ENCODE measurements around the gene NPTXR.

The NPTXR gene

DNA sequence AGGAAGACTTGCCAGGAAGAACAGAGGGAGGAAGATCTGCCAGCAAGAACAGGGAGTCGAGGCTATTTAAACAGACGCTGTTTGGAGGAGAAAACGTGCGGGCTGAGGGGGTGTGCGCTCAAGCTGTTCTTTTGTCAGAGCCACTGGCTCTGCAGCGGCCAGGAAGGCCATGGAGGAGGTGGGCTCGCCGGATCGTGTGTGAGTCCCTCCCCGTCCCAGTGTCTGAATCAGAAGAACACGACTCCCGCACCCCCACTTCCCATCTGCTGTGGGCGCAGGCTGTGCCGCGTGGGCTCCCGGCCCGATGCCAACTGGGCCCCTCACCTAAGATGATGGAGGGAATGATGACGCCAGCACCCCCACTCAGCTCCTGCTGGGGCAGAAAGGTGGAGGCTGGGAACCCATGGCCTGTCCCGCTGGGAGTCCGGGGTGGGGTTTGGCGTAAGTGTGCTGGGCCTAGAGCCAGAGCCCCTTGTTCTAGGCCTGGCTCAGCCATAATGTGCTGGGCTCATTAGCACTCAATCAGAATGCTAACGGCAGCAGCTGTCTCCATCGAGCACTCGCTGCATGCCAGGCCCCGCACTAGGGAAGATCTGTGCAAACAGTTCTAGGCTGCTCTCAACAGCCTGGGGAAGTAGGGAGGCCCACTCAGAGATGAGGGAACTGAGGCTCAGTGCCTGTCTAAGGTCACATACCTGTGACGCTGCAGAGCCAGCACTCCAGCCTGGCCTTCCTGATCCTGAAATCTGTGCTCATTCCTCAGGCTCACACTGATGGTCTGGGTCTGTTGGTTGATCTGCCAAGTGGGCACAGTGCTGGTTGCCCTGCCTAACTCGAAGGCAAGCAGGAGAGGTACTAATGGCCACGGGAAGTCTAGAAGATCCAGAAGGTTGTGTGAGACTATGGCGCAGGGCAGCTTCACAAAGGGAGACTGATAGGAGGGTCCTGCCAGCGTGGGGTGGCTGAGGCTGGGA lies 11.5 kb downstream of the NPTXR start:
- H3K4me3 ChIP-seq (replicated peaks; ENCODE audit: low read depth, low read length): no peak overlapping the region
- no peak for DNase-seq (ENCODE audit: extremely low read depth, low read depth)
- TF ChIP-seq, protein P1, sequence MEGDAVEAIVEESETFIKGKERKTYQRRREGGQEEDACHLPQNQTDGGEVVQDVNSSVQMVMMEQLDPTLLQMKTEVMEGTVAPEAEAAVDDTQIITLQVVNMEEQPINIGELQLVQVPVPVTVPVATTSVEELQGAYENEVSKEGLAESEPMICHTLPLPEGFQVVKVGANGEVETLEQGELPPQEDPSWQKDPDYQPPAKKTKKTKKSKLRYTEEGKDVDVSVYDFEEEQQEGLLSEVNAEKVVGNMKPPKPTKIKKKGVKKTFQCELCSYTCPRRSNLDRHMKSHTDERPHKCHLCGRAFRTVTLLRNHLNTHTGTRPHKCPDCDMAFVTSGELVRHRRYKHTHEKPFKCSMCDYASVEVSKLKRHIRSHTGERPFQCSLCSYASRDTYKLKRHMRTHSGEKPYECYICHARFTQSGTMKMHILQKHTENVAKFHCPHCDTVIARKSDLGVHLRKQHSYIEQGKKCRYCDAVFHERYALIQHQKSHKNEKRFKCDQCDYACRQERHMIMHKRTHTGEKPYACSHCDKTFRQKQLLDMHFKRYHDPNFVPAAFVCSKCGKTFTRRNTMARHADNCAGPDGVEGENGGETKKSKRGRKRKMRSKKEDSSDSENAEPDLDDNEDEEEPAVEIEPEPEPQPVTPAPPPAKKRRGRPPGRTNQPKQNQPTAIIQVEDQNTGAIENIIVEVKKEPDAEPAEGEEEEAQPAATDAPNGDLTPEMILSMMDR (IDR thresholded peaks at IDR 0.05; ENCODE audit: low read depth, low read length, missing control alignments): no peak

DNA sequence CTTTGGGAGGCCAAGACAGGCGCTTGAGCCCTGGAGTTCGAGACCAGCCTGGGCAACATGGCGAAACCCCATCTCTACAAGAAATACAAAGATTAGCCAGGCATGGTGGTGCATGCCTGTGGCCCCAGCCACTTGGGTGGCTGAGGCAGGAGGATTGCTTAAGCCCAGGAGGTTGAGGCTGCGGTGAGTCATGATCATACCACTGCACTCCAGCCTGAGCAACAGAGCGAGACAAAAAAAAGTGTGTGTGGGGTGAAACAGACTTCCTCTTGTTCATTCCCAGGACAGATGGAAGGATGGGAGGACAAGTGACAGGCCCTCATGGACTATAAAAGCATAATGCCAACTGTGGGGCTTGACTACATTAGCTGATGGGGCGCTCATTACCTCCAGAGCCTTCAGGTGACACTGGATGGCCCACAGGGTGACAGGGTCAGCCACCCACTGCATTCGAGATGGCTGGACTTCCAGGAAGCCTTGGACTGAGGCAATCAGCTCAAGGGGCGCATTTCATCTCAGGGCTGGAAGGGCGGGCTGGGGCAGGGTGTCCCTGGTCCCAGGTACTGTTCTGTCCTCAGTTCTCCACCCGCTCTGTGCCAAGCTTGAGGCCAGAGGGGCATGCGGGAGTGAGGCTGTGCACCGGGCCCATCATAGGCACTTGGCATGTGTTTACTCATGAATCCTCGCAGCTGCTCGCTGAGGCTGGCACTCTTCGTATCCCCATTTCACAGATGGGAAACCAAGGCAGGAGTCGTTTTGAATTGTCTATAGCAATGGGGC lies 12.5 kb downstream of the NPTXR start:
- TF ChIP-seq, protein P1 (IDR thresholded peaks at IDR 0.05; ENCODE audit: low read depth, low read length, missing control alignments): no peak
- no peak overlapping the region for H3K4me3 ChIP-seq (replicated peaks; ENCODE audit: low read depth, low read length)
- no peak for DNase-seq (ENCODE audit: extremely low read depth, low read depth)

DNA sequence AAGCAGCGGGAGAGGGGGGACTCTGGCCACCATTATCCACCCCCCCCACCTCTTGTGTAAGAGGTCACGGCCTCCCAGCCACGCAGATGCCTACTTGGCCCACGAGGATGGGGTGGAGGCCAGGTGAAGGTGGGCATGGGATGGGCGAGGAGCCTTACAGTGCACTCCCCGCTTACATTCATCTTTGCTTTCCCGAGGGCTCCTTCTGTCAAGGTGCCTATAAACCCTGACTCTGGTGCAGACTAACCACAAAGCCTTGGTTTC lies 13.1 kb downstream of the NPTXR start:
- DNase-seq (ENCODE audit: extremely low read depth, low read depth): no peak
- no peak overlapping the region for H3K4me3 ChIP-seq (replicated peaks; ENCODE audit: low read depth, low read length)
- TF ChIP-seq, protein P1 (IDR thresholded peaks at IDR 0.05; ENCODE audit: low read depth, low read length, missing control alignments): no peak

DNA sequence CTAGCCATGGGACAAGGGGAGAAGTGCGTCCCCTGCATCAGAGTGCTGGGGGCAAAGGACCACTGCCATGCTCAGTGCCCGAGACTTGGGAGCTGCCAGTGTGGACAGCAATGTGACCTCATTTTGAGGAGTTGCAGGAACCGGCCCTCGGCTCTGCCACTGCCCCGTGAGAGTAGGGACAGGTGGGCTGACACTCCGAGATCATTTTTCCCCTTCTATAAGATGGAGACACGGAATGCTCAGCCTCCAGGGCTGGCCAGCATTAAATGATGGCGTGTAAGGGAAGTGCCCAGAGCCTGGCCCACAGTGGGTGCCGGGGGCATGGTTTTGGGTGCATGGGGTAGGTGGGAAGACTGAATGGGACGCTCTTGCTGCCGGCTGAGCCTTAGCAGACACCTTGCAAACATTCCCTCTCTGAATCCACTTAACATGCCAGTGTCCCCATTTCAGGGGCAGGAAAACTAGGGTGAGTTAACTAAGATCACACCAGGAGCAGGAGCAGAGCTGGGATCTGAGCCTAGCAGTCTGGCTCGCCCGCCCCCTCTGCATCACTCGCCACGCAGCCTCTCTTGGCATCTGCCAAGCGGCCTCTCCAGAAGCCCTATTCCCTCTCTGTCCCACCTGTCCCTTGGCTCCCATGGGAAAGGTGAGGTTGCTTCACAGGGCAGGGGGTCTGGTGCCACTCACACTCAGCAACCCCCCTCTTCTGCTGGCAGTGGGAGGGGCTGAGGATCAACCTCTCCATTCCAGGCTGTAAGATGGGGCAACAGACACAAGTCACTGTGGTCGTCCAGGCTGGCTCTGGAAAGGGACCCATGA lies 13.6 kb downstream of the NPTXR start:
- no peak for DNase-seq (ENCODE audit: extremely low read depth, low read depth)
- H3K4me3 ChIP-seq (replicated peaks; ENCODE audit: low read depth, low read length): no peak overlapping the region
- TF ChIP-seq, protein P1 (IDR thresholded peaks at IDR 0.05; ENCODE audit: low read depth, low read length, missing control alignments): no peak

DNA sequence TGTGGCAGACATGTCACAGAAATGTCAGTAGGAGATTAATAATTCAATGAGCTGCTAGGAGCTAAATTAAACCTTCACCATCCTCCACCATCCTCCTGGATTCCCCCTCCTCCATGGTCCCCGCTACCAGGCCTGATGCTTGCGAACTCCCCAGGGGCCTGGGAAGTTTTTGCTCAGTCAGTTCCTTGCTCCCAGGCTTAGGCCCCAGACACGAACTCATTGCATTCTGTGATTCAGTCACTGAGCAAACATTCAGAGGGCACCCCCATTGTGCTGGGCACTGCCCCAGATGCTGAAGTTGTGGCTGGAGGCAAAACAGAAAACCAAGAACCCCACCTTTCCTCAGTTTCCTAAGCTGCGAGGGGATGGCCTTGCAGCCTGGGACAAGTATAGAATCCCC lies 14.3 kb downstream of the NPTXR start:
- DNase-seq (ENCODE audit: extremely low read depth, low read depth): no peak
- TF ChIP-seq, protein P1 (IDR thresholded peaks at IDR 0.05; ENCODE audit: low read depth, low read length, missing control alignments): no peak
- H3K4me3 ChIP-seq (replicated peaks; ENCODE audit: low read depth, low read length): no peak overlapping the region

DNA sequence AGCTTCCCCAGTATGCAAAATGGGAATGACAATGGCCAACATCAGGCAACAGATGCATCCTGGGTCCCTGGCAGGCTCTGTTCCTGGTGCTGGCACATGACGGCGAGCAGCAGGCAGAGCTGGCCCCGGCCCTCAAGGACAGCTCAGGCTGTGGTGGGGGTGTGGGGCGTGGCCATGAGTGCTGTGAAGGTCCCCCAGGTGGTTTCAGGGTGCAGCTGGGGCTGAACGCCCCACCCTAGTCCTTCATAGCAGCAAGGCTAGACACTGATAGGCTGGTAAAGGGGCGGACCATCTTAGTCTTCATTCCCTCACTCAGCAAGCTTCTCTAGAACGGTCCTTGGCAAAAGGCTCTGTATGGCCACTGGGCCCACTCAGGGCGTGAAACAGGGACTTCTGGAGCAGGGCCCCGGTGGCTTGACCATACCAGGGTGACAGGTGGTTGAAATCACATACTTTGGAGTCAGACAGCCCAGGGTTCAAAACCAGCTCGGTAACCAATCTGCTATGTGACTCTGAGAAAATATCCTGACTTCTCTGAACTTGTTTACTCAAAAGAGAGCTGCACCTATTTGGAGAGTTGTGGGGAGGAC lies 15.1 kb downstream of the NPTXR start:
- TF ChIP-seq, protein P1 (IDR thresholded peaks at IDR 0.05; ENCODE audit: low read depth, low read length, missing control alignments): no peak
- no peak for DNase-seq (ENCODE audit: extremely low read depth, low read depth)
- no peak overlapping the region for H3K4me3 ChIP-seq (replicated peaks; ENCODE audit: low read depth, low read length)
